ENCODE data around the gene PXN. TPM values are rescaled to one million over a fixed set of nuclear protein-coding genes. Genes with fewer than 3 reads are reported as not detected.

Gene PXN
- total RNA-seq, 2 donors from 2014 or later: 133 to 142 TPM

DNA sequence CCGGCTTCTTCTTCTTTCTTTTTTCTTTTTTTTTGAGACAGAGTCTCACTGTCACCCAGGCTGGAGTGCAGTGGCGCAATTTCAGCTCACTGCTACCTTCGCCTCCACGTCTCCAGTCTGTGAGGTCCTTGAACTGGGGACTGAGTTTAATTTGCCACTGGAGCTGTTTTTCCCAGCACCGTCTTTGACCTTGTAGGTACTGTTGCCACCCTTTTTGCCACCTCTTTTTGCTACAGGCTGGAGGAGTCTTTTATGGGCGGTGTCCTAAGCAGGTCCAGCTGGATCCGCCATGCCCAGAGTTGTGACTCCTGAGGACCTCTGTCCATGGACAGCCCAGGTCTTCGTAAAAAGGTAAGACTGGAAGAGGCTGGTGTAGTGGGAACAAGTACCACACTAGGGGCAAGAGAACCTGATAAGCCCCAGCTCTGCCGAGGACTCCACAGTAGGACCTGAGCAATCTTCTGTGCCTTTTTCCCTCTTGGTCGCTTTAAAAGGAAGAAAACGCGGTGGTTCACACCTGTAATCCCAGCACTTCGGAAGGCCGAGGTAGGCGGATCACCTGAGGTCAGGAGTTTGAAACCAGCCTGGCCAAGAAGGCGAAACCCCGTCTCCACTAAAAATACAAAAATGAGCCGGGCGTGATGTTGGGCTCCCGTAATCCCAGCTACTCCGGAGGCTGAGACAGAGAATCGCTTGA, 25.2 kb upstream of the PXN start:
- DNase-seq: peak; percentile 60
- Histone ChIP-seq H3K4me1 (no peaks in the 10 kb centered on the region), H3K4me3 (peak overlapping the region; percentile 12), H3K27ac (peak overlapping the region; percentile 92), H3K9ac (ENCODE audit: low read depth in 2 of 2, low read length in 2 of 2) (peak overlapping the region; percentile 58 to 67), H3K36me3 (no peaks in the 10 kb centered on the region), H3K9me3 (no peaks in the 10 kb centered on the region), H3K27me3 (no peaks in the 10 kb centered on the region)
- intact Hi-C loops (cut with DNase I): no loop called here
- TF ChIP-seq, protein P1, sequence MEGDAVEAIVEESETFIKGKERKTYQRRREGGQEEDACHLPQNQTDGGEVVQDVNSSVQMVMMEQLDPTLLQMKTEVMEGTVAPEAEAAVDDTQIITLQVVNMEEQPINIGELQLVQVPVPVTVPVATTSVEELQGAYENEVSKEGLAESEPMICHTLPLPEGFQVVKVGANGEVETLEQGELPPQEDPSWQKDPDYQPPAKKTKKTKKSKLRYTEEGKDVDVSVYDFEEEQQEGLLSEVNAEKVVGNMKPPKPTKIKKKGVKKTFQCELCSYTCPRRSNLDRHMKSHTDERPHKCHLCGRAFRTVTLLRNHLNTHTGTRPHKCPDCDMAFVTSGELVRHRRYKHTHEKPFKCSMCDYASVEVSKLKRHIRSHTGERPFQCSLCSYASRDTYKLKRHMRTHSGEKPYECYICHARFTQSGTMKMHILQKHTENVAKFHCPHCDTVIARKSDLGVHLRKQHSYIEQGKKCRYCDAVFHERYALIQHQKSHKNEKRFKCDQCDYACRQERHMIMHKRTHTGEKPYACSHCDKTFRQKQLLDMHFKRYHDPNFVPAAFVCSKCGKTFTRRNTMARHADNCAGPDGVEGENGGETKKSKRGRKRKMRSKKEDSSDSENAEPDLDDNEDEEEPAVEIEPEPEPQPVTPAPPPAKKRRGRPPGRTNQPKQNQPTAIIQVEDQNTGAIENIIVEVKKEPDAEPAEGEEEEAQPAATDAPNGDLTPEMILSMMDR (IDR thresholded peaks at IDR 0.05): no peak

DNA sequence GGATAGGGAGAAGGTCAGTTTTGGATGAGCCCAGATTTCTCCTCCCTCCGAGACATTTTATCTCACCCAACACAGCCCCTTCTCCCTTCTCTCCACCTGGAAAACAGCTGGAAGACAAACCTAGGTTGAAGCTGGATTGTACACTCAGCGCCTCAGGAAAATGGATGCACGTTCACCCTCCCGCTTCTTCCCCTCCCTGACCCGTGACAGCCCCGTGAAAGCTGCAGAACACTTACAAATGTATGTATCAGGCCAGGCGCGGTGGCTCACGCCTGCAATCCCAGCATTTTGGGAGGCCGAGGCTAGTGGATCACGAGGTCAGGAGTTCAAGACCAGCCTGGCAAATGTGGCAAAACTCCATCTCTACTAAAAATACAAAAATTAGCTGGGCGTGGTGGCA, 22.0 kb upstream of the PXN start:
- intact Hi-C loops (cut with DNase I): no loop called here
- DNase-seq: no peak
- no peak overlapping the region for H3K27ac ChIP-seq
- no peaks in the 10 kb centered on the region for H3K9me3 ChIP-seq
- no peak overlapping the region for H3K4me3 ChIP-seq
- TF ChIP-seq, protein P1 (IDR thresholded peaks at IDR 0.05): no peak
- no peaks in the 10 kb centered on the region for H3K27me3 ChIP-seq
- H3K36me3 ChIP-seq: no peaks in the 10 kb centered on the region
- no peak overlapping the region for H3K9ac ChIP-seq (ENCODE audit: low read depth in 2 of 2, low read length in 2 of 2)
- no peaks in the 10 kb centered on the region for H3K4me1 ChIP-seq

DNA sequence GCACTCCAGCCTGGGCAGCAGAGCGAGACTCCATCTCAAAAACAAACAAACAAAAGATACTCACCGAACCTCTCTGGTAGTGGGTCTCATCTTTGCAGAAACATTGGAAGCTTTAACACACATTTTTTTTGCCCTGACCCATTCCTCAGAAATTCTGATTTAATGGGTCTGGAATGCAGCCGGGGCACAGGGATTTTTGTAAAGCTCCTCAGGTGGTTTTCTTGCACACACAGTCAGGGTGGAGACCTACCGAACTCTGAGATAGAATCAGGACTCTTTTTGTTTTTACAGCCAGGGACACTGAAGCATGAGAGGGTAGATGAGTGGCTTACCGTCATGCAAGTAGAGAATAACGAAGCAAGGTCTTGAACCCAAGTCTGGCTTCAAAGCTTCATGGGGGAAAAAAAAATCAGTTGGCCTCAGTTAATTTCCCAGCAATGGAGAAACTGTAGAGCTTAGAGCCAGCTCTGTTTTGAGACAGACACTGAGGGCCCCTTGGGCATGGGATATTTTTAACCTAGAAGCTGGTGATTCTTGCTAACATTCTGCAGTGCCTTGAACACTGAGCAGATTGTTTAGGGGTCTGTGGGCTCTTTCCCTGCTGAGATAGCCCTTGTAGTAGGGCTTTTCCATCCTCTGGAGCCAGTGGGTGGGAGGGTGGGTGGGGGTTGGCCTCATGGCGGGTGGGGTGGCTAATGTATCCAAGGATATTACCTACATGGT, 21.4 kb upstream of the PXN start:
- no peak overlapping the region for H3K4me3 ChIP-seq
- TF ChIP-seq, protein P1 (IDR thresholded peaks at IDR 0.05): no peak
- H3K36me3 ChIP-seq: no peaks in the 10 kb centered on the region
- no peak for DNase-seq
- no peaks in the 10 kb centered on the region for H3K9me3 ChIP-seq
- intact Hi-C loops (cut with DNase I): no loop called here
- no peaks in the 10 kb centered on the region for H3K4me1 ChIP-seq
- H3K27me3 ChIP-seq: no peaks in the 10 kb centered on the region
- H3K27ac ChIP-seq: no peak overlapping the region
- no peak overlapping the region for H3K9ac ChIP-seq (ENCODE audit: low read depth in 2 of 2, low read length in 2 of 2)

DNA sequence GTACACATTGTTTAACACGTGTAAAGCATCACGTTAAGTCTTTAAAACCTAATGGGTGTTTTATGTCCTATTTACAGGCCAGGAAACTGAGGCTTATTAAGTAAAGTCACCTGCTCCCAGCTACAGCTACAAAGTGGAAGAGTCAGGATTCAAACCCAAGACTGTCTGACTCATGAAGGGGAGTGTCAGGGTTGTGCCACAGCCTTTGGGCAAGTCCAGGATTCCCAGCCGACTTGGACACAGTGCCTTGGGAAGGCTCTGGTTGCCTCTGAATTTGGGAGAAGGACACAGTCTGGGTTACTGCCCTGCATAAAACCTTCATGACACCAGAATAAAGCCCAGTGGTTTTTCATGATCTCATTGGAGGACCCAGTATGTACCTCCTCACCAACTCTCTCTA, 18.9 kb upstream of the PXN start:
- Histone ChIP-seq H3K4me3 (no peak overlapping the region), H3K27me3 (no peaks in the 10 kb centered on the region), H3K27ac (no peak overlapping the region), H3K9me3 (no peaks in the 10 kb centered on the region), H3K4me1 (no peaks in the 10 kb centered on the region), H3K9ac (ENCODE audit: low read depth in 2 of 2, low read length in 2 of 2) (no peak overlapping the region), H3K36me3 (no peaks in the 10 kb centered on the region)
- no peak for DNase-seq
- intact Hi-C loops (cut with DNase I): no loop called here
- TF ChIP-seq, protein P1 (IDR thresholded peaks at IDR 0.05): no peak

DNA sequence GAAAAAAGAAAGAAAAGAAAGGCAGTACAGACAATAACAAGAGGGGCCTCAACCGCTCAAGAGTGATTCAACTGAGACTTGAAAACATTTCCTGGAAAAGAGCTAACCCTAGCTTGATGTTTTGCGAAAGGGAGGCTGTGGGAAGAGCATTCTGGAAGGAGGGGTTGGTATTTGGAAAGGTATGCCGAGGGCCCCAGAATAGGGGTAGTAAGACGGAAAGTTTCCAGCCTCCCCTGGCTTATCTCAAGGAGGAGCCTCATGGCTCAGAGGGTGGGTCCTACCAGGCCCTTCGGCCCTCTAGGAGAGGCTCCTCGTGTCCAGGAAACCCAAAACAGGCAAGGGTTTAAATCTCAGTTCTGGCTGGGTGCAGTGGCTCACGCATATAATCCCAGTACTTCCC, 17.8 kb upstream of the PXN start:
- TF ChIP-seq, protein P1 (IDR thresholded peaks at IDR 0.05): no peak
- H3K9me3 ChIP-seq: no peaks in the 10 kb centered on the region
- no peaks in the 10 kb centered on the region for H3K36me3 ChIP-seq
- intact Hi-C loops (cut with DNase I): no loop called here
- H3K9ac ChIP-seq (ENCODE audit: low read depth in 2 of 2, low read length in 2 of 2): no peak overlapping the region
- DNase-seq: no peak
- no peaks in the 10 kb centered on the region for H3K27me3 ChIP-seq
- no peaks in the 10 kb centered on the region for H3K4me1 ChIP-seq
- H3K27ac ChIP-seq: no peak overlapping the region
- no peak overlapping the region for H3K4me3 ChIP-seq
